ENCODE data around the gene DGKI.

Gene DGKI

DNA sequence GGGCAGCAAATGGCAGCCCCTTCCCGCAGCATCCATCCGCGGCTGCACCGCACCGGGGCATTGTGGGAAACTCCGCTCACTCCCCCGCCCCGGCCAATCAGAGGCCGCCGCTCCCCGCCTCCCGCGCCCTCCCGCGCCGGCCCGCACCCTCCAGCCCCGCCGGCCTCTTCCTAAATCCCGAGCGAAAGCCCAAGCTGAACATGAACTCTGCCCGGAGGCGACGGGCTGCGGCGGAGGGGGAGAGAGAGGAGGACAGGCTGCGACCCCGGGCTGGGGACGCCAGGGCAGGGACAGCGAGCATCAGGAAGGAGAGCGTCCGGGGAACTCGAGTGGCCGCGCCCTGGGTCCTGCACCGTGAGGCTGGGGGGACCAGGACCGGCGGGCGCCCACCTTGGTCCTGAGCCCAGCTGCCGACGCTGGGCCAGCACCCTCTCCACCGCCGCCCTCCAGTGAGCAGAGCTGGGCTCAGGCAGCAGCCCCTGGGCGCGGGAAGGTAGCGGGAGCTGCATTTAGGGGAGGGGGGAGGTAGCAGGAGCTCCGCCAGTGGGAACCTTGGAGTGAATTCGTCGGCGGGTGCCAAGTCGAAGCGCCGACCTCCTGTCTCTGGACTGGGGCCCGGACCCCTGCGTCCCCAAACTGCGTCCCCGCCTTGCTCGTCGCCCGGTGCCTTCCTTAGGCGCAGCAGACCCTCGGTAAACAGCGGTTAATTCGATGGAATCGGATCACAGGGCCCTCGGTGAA is at the start of gene DGKI:
Gene DGKI, minus strand, starts transcription at position 148 of the 741 bp plus-strand sequence.
- DNase-seq = no peak

GRCh38 chr7:137895301-137896221 is 48.8 kb upstream of the DGKI start:
- DNase-seq = peak in 1 of 2 donors; percentile 43

DNA sequence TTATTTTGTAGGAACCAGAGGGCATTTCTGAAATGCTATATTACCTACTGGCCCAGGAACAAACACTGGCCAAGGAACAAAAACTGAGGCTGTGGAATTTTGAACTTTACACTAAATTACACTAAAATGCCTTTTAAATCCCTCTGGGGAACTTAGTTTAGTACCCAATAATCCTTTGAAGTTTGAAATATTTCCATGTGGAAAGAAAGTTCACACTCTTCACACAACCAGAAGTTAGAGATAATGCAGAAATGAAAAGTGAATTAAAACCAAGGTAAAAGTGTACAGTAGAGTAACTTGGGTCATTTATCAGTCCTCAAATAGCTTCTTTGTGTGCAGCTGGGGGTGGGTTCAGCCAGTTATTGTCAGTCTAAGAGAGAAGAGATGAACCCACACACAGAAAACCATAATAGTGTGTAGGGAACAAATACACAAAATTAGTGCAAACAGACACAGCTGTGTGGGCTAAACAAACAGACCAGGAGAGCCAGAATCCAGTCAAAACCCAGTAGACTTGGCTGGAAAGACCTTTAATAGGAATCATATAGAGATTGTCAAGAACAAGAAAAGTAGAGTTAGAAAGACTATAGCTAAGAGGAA is 46.5 kb upstream of the DGKI start:
- DNase-seq = no peak

DNA sequence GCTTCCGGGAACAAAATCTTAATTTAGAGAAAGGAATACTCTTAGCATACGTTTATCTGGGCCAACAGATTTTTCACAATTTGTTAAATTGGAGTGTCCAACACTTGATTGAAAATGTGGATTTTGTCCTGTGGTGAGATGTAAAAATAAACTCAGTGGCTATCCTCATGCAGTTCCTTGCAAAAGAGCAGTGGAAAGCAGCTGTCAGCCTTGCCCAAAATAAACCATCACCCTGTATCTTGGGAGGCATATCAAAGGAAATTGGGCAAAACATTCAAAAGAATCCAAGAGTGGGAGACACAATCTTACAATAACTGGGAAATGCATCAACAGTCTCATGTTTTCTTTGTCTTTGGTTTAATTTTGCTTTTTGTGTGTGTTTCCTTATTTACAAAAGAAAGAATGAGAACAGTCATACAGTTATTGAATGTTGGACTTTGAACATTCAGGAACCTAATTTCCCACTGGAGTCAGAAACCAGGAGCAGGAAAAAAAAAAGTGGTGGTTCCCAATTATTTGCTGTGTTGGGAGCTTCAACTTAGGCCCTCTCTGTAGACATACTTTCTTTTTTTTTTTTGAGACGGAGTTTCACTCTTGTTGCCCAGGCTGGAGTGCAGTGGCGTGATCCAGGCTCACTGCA is 44.4 kb upstream of the DGKI start:
- DNase-seq = no peak

- DNase-seq = no peak
Observed at GRCh38 chr7:137890449-137890921, 43.7 kb upstream of the DGKI start.

- DNase-seq = peak; percentile 67 to 78
Observed at GRCh38 chr7:137888241-137888640, 41.5 kb upstream of the DGKI start.

- no peak for DNase-seq
Observed at GRCh38 chr7:137886746-137887145, 40.0 kb upstream of the DGKI start.

- no peak for DNase-seq
Observed at GRCh38 chr7:137886281-137886680, 39.5 kb upstream of the DGKI start.

DNA sequence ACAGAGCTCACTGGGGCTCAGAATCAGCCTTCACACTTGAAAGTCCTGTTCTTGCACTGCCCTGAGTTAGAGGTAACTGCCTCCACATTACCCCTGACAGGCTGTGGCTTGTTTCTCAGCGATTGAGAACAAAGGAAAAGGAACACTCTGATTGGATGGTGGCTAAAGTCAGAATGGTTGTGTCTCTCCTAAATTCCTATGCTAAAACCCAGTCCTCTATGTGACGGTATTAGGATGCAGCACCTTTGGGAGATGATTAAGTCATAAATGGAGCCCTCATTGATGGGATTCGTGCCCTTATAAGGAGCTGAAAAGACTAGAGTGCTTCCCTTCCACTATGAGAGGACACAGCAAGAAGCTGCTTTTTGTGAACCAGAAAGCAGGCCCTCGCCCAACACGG is 38.9 kb upstream of the DGKI start:
- no peak for DNase-seq

DNA sequence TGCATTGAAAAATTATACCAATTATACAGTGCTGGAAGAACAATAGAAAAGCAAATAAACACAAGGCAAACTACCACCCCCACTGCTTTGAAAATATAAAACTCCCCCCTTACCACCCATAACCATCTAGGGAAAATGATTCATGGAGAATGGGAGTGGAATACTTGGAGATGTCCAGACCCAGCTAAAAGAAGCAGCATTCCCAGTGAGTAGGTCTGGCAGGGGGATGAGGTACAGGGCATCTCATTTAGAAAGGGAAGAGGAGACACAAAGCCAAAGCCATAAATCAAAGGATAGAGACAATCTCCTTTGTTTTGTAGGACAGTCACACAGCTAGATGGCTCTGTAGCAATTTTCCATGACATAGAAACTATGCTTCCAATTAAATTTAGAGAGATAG is 36.0 kb upstream of the DGKI start:
- DNase-seq = no peak

GRCh38 chr7:137882261-137882668 is 35.5 kb upstream of the DGKI start:
- no peak for DNase-seq

DNA sequence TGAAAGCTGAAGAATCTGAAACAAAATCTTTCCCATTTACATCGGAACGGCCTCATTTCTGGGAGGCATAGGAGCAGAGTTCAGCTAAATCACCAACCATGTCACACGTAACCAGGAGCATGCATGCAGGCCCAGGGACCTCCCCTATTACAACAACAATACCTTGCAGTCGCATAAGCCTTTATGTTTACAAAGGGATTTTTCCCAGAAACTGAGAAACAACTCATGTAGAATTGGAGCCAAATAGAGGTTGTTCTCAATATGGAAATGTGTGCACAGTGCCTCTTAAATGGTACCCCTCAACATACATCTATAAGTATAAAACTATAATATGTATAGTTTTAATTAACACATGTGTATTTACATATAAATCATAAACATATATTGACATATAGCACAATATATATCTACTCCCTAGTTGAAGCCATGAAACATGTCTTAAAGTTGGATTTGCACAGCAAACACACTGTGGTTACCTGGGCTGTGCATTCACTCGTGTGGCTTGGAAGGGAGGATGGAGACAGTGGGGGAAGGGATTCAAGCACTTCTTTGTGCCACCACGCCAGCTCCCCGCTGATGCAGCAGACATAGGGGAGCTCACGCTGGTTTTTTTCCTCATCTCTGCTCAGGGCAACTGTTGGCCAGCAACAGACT is 35.0 kb upstream of the DGKI start:
- no peak for DNase-seq

DNA sequence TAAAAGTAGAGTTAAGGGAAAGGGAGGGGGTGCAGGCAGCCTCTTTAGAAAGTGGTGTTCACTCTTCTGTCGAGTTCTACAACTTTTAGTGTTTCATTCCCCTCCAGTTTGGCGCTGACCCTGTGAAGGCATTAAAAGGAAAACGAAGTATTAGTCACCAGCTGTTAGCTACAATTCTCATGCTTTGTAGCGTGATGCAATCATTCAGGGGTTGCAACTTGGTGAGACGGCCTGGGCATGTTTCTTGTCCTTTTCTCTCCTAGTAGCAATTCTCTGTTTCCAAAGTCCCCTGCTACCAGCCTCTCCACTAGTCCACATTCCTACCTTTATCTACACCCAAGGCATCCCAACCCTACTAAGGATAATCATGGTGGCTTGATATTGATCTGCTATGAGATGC is 33.7 kb upstream of the DGKI start:
- DNase-seq = peak in 1 of 2 donors; percentile 47

- DNase-seq = no peak
Observed at GRCh38 chr7:137879357-137880158, 32.8 kb upstream of the DGKI start.

GRCh38 chr7:137878333-137878961 is 31.7 kb upstream of the DGKI start:
- DNase-seq = no peak

DNA sequence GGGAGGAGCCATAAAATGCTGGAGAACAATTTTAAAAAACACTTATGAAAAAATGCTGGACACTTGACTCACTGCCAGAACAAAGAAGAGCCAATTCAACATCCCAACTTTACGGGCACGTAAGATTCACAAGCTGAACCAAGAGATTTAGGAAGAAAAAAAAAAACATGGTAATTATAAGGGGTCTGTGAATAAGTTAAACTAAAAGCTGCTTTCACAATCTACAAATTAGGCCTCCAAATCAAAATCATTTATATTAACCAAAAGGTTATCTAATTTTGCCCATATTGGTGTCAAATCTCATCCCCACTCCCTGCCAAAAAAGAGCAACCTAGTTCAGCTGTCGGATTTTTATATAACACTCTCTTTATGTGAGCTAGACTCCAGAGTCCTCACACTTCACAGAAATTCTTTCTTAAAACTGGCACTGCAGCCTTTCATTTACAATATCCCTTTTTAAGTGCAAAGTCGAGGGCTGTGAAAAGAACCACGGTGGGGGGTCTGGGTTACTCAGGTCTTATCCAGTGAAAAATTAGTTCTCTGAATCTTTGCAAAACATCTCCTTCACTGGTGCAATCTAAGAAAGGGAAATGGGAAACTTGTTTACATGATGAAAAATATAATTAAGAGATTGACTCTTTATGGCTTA is 30.4 kb upstream of the DGKI start:
- DNase-seq = no peak

DNA sequence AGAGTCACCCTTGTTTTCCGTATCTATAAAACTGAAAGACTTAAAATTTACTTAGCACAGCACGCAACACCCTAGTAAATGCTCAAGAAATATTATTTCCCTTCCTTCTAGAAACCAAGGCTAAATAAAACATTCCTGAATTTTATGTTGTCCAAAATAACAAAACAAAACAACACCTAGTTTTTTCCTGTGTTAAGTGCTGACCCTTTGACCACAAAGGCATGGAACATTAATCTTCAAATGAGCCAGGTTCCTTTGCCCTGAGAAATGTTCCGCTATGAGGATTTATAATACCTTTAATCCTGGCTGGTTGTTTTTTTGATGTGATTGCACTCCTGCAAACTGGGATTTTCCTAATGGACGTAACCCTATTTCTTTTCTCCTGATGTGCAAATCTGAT is 29.0 kb upstream of the DGKI start:
- no peak for DNase-seq

DNA sequence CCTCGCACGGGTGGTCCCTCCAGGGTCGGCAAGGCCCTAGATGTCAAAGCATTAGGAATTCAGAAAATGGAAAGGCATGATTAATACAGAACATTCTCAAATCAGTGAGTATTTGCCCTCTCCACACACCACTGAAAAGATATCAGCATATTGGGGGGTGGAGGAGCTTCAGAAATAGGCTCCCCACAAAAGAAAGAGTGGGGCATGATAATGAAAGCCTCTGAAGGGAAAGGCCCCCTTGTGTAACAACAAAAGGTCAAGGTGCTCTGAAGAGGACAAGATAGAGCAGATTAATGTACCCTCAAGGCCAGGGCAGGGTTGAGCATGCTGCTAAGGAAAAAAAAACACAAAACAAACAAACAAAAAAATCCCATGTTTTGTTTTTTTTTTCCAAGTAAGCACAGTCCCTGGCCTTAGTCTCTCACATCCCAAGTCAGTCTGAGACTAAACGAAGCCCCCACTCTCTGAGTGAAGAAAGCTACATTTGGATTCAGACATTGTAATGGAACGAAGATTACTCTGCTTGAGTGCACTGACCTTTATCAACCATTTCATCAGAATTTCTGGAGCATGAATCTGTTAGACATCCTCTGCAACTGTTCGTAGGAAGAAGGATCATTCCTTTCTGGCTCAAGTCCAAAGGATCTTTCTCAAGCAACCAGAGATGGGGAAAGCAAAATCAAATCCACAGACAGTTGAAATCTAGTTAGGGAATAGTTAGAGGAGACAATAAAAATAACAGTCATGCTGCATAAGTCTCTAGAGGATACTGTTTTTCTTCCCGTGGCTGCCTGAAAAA is 27.4 kb upstream of the DGKI start:
- DNase-seq = peak in 1 of 2 donors; percentile 13

DNA sequence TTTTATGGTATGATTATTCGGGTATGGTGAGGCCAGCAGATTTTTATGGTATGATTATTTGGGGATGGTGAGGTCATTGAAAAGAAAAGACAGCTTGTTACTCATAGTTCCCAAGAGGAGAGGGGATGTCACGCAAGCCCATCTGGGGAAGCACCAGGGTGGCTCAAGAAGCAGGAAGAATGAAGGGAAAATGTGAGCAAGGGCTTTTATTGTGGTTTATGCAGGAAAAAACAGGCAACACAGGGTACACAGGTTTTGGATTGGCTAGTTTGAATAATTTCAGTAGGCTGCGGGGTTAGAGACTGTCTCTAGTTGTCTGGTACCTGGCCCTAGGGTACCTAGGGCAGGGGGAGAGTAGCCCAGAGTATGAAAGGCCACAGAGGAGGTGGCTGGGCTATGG is 26.8 kb upstream of the DGKI start:
- peak in 1 of 2 donors; percentile 27 for DNase-seq

All from inflammatory macrophage treated with lipopolysaccharide for 1 hour (primary cell).